Mucosa of stomach (tissue), 1 donor: ENCODE data around the gene TMBIM6.
"Not testable (repeated sequence)": the region's sequence is repeated elsewhere in the genome, so short reads cannot be mapped to it uniquely, and the experiment has no call there.

Source experiments
- H3K27me3 ChIP-seq: one replicate; pipeline ENCODE4 v1.7.0; 2013; ENCODE audit warnings: mild to moderate bottlenecking, low read length; ENCODE audit not compliant: control insufficient read depth, insufficient read depth
- H3K36me3 ChIP-seq: one replicate; pipeline ENCODE4 v1.7.0; 2013; ENCODE audit warnings: low read length; ENCODE audit not compliant: control insufficient read depth, insufficient read depth
- H3K4me1 ChIP-seq: one replicate; pipeline ENCODE4 v1.7.0; 2013; ENCODE audit warnings: mild to moderate bottlenecking, low read length; ENCODE audit not compliant: control insufficient read depth, insufficient read depth
- H3K4me3 ChIP-seq: one replicate; pipeline ENCODE4 v1.7.0; 2013; ENCODE audit warnings: low read length
- H3K9ac ChIP-seq: one replicate; pipeline ENCODE4 v1.7.0; 2013; ENCODE audit warnings: mild to moderate bottlenecking, low read length, moderate library complexity
- H3K9me3 ChIP-seq: one replicate; pipeline ENCODE4 v1.7.0; 2013; ENCODE audit warnings: mild to moderate bottlenecking, low read length, moderate library complexity; ENCODE audit not compliant: control insufficient read depth
- donor health status: Pancreatic carcinoma.

TMBIM6 gene

GRCh38 chr12:49762468-49762847 lies 21.1 kb downstream of the TMBIM6 start:
- no peaks in the 10 kb centered on the region for H3K9me3 ChIP-seq
- no peak overlapping the region for H3K9ac ChIP-seq
- no peaks in the 10 kb centered on the region for H3K27me3 ChIP-seq
- H3K4me3 ChIP-seq, result no peak overlapping the region
- peaks cover 33% of the 10 kb centered on the region for H3K36me3 ChIP-seq
- H3K4me1 ChIP-seq, result no peaks in the 10 kb centered on the region

DNA sequence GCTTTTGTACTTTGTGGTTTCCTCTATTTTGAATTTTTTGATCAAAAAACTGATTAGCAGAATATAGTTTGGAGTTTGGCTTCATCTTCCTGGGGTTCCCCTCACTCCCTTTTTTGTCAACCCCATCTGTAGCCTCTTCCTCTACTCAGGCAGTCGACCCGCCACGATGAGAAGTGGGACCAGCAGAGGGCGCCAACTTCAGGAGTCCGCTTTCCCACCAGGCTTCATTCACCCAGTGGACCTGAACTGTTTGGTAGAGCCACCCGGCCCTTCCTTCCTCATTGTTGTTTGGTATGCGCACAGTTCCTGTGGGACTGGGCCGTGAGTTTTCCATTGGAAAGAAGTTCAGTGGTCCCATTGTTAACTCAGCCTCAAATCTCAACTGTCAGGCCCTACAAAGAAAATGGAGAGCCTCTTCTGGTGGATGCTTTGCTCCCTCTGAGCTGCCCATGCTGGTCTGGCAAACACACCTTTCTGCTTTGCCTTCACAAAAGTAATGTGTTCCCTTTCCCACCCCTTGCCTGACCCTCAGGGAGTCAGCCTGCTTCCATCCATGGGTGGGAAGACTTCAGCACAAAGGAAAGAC lies 21.7 kb downstream of the TMBIM6 start:
- Histone ChIP-seq H3K36me3 (peaks cover 33% of the 10 kb centered on the region), H3K9me3 (no peaks in the 10 kb centered on the region), H3K27me3 (no peaks in the 10 kb centered on the region), H3K4me1 (no peaks in the 10 kb centered on the region), H3K4me3 (no peak overlapping the region), H3K9ac (no peak overlapping the region)

DNA sequence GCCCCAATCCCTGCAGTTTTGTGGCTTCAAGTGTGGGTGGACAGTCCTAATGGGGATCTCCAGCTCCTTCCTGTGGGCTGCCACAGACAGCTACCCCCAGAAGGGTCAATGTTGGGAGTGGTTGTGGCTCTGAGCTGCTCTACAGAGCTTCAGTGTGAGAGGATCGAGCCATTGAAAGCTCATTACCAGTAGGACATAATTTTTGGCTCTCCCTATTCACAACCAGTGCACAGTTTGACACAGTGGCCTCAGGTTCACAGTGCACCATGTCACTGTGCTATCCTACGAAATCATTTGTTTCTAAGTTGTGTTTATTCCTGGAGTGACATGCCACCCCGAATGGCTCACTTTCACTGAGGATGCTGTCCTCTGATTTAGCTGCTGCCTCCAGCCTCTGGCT lies 22.8 kb downstream of the TMBIM6 start:
- Histone ChIP-seq H3K4me3 (no peak overlapping the region), H3K4me1 (no peaks in the 10 kb centered on the region), H3K9ac (no peak overlapping the region), H3K27me3 (no peaks in the 10 kb centered on the region), H3K9me3 (no peaks in the 10 kb centered on the region), H3K36me3 (peaks cover 29% of the 10 kb centered on the region)

GRCh38 chr12:49766115-49766455 lies 24.7 kb downstream of the TMBIM6 start:
- no peaks in the 10 kb centered on the region for H3K4me1 ChIP-seq
- no peaks in the 10 kb centered on the region for H3K9me3 ChIP-seq
- no peak overlapping the region for H3K4me3 ChIP-seq
- H3K27me3 ChIP-seq, result no peaks in the 10 kb centered on the region
- H3K36me3 ChIP-seq, result peaks cover 18% of the 10 kb centered on the region
- H3K9ac ChIP-seq, result no peak overlapping the region

GRCh38 chr12:49767333-49767732 lies 26.0 kb downstream of the TMBIM6 start:
- H3K4me3 ChIP-seq, result no peak overlapping the region
- no peaks in the 10 kb centered on the region for H3K9me3 ChIP-seq
- H3K36me3 ChIP-seq, result peaks cover 10% of the 10 kb centered on the region
- H3K27me3 ChIP-seq, result no peaks in the 10 kb centered on the region
- no peak overlapping the region for H3K9ac ChIP-seq
- no peaks in the 10 kb centered on the region for H3K4me1 ChIP-seq

- H3K27me3 ChIP-seq, H3K36me3 ChIP-seq, H3K4me3 ChIP-seq, H3K9me3 ChIP-seq, H3K4me1 ChIP-seq, H3K9ac ChIP-seq: not testable (repeated sequence)
These were observed 31.7 kb downstream of the TMBIM6 start for GRCh38 chr12:49773102-49773501.

- Histone ChIP-seq H3K27me3 (peaks cover 5% of the 10 kb centered on the region), H3K9ac (no peak overlapping the region), H3K36me3 (no peaks in the 10 kb centered on the region), H3K9me3 (no peaks in the 10 kb centered on the region), H3K4me3 (no peak overlapping the region), H3K4me1 (peaks cover 8% of the 10 kb centered on the region)
These were observed 35.1 kb downstream of the TMBIM6 start for GRCh38 chr12:49776413-49776812.

DNA sequence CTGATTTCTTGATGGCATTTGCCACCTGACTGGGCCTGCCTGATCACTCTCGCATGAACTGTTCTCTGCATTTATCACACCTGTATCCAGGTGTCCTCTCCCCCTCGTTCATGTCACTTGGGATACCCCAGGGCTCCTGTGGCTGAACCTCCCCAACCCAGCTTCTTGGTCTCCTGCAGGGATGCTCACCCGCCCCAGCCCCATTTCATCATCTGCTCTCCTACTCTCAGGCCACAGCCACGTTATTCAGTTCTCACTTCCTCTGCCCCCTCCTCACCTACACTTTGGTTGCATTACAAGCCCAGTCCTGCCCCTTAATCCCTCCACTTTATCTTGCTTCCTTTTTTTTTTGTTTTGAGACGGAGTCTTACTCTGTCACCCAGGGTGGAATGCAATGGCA lies 35.5 kb downstream of the TMBIM6 start:
- H3K36me3 ChIP-seq, result no peaks in the 10 kb centered on the region
- peaks cover 8% of the 10 kb centered on the region for H3K4me1 ChIP-seq
- no peaks in the 10 kb centered on the region for H3K9me3 ChIP-seq
- peaks cover 5% of the 10 kb centered on the region for H3K27me3 ChIP-seq
- no peak overlapping the region for H3K4me3 ChIP-seq
- H3K9ac ChIP-seq, result no peak overlapping the region

DNA sequence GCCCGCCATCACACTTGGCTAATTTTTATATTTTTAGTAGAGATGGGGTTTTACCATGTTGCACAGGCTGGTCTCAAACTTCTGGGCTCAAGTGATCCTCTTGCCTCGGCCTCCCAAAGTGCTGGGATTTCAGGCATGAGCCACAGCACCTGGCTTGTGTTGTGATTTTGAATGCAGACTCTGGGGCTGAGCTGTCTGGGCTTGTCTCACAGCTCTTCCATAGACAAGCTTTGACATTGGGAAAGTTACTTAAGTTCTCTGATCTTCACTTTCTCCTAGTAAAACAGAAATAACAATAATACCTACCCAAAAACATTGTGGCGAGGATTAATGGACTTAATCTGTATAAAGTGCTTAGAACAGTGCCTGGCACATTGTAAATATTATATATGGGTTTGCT lies 36.0 kb downstream of the TMBIM6 start:
- H3K4me1 ChIP-seq, result peaks cover 8% of the 10 kb centered on the region
- no peak overlapping the region for H3K4me3 ChIP-seq
- no peaks in the 10 kb centered on the region for H3K9me3 ChIP-seq
- H3K9ac ChIP-seq, result no peak overlapping the region
- H3K36me3 ChIP-seq, result no peaks in the 10 kb centered on the region
- H3K27me3 ChIP-seq, result peaks cover 5% of the 10 kb centered on the region

- H3K4me3 ChIP-seq, result peak overlapping the region; percentile 19
- peak overlapping the region; percentile 29 for H3K9ac ChIP-seq
- no peaks in the 10 kb centered on the region for H3K36me3 ChIP-seq
- no peaks in the 10 kb centered on the region for H3K9me3 ChIP-seq
- H3K4me1 ChIP-seq, result peaks cover 8% of the 10 kb centered on the region
- H3K27me3 ChIP-seq, result peaks cover 5% of the 10 kb centered on the region
These were observed 36.7 kb downstream of the TMBIM6 start for GRCh38 chr12:49777800-49778748.

DNA sequence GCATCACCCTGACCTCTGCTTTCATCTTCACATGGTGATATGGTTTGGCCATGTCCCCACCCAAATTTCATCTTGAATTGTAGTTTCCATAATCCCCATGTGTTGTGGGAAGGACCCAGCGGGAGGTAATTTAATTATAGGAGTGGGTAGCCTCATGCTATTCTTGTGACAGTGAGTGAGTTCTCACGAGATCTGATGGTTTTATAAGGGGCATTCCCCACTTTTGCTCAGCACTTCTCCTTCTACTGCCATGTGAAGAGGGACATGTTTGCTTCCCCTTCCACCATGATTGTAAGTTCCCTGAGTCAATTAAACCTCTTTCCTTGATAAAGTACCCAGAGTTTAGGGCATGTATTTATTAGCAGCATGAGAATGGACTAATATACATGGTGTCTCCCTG lies 38.2 kb downstream of the TMBIM6 start:
- H3K9ac ChIP-seq, result no peak overlapping the region
- peaks cover 5% of the 10 kb centered on the region for H3K27me3 ChIP-seq
- peaks cover 8% of the 10 kb centered on the region for H3K4me1 ChIP-seq
- no peak overlapping the region for H3K4me3 ChIP-seq
- no peaks in the 10 kb centered on the region for H3K9me3 ChIP-seq
- H3K36me3 ChIP-seq, result no peaks in the 10 kb centered on the region

- H3K27me3 ChIP-seq, H3K4me1 ChIP-seq, H3K36me3 ChIP-seq, H3K4me3 ChIP-seq, H3K9me3 ChIP-seq, H3K9ac ChIP-seq: not testable (repeated sequence)
These were observed 39.6 kb downstream of the TMBIM6 start for GRCh38 chr12:49780914-49781313.
